Mucosa of gallbladder (tissue), 1 donor: ENCODE data around the gene FSTL3. TPM values are rescaled to one million over a fixed set of nuclear protein-coding genes. Genes with fewer than 3 reads are reported as not detected.

ENCODE experiments used
- total RNA-seq: library from RNA; stranded (reverse); gene quantifications from one replicate; pipeline ENCODE4 v1.2.1, GENCODE V29; 2021
- donor health status: DM: no; HTN: no; CAD: no.

FSTL3 gene
- total RNA-seq, 1 donor from 2014 or later, result 39.1 TPM

Other genes with a start within 250 kb of the FSTL3 start
- gene SHC2, start 215.4 kb upstream of the FSTL3 start, total RNA-seq, result 139 TPM
- gene MADCAM1, start 179.9 kb upstream of the FSTL3 start, total RNA-seq, result 5.8 TPM
- gene TPGS1, start 168.9 kb upstream of the FSTL3 start, total RNA-seq, result 33.8 TPM
- 53.3 TPM for gene CDC34, start 144.6 kb upstream of the FSTL3 start, total RNA-seq
- 2.7 TPM for gene GZMM, start 132.3 kb upstream of the FSTL3 start, total RNA-seq
- gene BSG, start 103.8 kb upstream of the FSTL3 start, total RNA-seq, result 480 TPM
- 0.40 TPM for gene HCN2, start 86.5 kb upstream of the FSTL3 start, total RNA-seq
- 56.0 TPM for gene POLRMT, start 42.9 kb upstream of the FSTL3 start, total RNA-seq
- gene FGF22, start 36.5 kb upstream of the FSTL3 start, total RNA-seq, result 0.17 TPM
- 34.8 TPM for gene RNF126, start 13.2 kb upstream of the FSTL3 start, total RNA-seq
- gene PRSS57, start 19.1 kb downstream of the FSTL3 start, total RNA-seq, result not detected
- gene PALM, start 32.5 kb downstream of the FSTL3 start, total RNA-seq, result 26.1 TPM
- gene MISP, start 74.7 kb downstream of the FSTL3 start, total RNA-seq, result 79.4 TPM
- 270 TPM for gene PTBP1, start 121.1 kb downstream of the FSTL3 start, total RNA-seq
- gene PLPPR3, start 145.6 kb downstream of the FSTL3 start, total RNA-seq, result 0.20 TPM
- not detected for gene AZU1, start 151.4 kb downstream of the FSTL3 start, total RNA-seq
- gene PRTN3, start 164.6 kb downstream of the FSTL3 start, total RNA-seq, result not detected
- gene ELANE, start 175.9 kb downstream of the FSTL3 start, total RNA-seq, result not detected
- 133 TPM for gene CFD, start 183.3 kb downstream of the FSTL3 start, total RNA-seq
- 66.9 TPM for gene MED16, start 216.8 kb downstream of the FSTL3 start, total RNA-seq
- not detected for gene RNU6-9, start 217.1 kb downstream of the FSTL3 start, total RNA-seq
- 47.5 TPM for gene R3HDM4, start 236.8 kb downstream of the FSTL3 start, total RNA-seq
- 0.17 TPM for gene KISS1R, start 240.9 kb downstream of the FSTL3 start, total RNA-seq
- gene ARID3A, start 249.6 kb downstream of the FSTL3 start, total RNA-seq, result 7.0 TPM